SKM-1 treated with dmso at 0.1 percent for 144 hours (cell line): ENCODE results near the gene GLTPD2.
"Not testable (repeated sequence)": the region's sequence is repeated elsewhere in the genome, so short reads cannot be mapped to it uniquely, and the experiment has no call there.

Experiments
- DNase-seq: peaks from one replicate; lab custom pipeline; 2025; ENCODE audit not compliant: unreplicated experiment; lab: John Stamatoyannopoulos, UW

The GLTPD2 gene

DNA sequence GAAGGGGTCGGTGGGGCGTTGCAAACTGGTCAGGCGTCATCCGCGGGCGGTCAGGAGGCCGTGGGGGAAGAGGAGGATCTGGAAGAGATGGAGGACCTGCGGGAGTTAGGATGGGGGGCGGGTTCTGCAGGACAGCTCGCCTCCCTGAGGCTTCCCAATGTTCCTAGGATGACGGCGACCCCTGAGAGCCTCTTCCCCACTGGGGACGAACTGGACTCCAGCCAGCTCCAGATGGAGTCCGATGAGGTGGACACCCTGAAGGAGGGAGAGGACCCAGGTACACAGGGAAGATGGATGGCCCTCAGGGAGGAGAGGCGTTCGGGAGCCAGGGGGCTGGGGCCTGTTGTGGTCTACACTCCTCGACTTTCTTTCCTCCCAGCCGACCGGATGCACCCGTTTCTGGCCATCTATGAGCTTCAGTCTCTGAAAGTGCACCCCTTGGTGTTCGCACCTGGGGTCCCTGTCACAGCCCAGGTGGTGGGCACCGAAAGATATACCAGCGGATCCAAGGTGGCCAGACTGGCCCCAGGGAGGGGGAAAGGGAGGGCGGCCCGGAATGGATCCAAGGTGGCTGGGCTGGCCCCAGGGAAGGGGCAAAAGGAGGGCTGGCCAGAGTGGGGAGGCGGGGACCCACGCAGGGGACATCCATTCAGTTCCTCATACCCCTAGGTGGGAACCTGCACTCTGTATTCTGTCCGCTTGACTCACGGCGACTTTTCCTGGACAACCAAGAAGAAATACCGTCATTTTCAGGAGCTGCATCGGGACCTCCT, 19.0 kb downstream of the GLTPD2 start:
- DNase-seq: no peak

DNA sequence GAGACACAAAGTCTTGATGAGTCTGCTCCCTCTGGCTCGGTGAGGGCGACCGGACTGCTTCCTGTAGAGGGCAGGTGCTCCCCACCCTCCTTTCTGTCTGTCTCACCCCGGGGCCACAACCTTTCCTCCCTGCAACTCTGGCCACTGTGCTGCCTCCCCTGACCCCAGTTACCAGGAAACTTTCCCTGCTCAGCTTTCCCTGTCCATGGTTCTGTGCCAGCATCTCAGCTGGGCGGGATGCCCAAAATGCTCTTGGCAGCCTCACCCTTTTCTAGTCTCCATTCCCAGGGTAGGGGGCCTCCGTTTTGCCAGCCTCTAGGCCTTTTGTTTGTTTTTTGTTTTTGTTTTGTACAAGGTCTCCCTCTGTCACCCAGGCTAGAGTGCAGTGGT, 19.6 kb downstream of the GLTPD2 start:
- DNase-seq: no peak

DNA sequence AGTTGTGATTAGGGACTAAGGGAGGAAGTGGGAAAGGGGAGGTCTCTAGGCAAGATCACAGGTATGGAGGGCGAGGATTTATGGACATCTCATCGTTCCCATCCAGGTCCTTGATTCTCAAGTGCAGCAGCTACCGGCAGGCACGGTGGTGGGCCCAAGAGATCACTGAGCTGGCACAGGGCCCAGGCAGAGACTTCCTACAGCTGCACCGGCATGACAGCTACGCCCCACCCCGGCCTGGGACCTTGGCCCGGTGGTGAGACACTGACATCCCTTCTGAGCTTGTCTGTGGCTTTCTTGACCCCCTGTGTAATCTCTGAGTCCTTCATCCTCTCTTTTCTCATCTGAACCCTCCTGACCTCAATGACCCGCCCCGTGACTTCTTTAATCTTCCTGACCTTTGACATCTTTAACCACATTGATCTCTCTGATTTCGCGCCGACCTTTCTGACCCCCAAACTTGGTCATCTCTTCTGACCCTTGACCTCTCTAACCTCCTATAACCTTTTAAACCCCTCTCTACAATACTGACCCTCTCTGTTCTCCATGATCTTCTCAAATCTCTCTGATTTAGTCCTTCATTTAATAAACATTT, 22.0 kb downstream of the GLTPD2 start:
- no peak for DNase-seq

DNA sequence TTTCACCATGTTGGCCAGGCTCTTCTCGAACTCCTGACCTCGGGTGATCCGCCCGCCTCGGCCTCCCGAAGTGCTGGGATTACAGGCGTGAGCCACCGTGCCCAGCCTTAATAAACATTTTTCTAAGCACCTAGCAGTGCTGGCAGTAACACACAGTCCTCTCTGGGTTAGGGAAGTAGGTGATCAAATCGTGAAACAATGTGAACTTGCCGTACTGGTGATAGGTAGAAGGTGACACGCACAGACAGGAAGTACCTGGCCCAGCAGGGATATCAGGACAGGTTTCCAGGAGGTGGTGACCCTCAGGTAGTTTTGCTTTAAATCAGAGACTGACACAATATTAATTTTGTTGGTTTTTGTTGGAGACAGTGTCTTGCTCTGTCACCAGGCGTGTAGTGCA, 22.7 kb downstream of the GLTPD2 start:
- no peak for DNase-seq

DNA sequence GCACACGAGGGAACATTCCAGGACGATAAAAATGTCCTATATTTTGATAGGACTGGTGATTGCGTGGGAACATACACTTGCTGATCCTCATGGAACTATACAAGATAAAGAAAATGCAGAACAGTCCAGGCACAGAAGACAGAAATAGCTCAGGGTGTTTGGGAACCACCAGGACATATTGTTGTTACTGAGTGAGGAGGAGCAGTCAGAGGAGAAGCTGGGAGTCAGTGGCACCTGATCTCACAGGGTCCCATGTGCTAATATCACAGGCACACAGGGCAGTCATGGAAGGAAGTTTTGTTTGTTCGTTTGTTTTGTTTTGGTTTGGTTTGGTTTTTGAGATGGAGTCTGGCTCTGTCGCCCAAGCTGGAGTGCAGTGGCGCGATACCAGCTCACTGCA, 23.9 kb downstream of the GLTPD2 start:
- no peak for DNase-seq

DNA sequence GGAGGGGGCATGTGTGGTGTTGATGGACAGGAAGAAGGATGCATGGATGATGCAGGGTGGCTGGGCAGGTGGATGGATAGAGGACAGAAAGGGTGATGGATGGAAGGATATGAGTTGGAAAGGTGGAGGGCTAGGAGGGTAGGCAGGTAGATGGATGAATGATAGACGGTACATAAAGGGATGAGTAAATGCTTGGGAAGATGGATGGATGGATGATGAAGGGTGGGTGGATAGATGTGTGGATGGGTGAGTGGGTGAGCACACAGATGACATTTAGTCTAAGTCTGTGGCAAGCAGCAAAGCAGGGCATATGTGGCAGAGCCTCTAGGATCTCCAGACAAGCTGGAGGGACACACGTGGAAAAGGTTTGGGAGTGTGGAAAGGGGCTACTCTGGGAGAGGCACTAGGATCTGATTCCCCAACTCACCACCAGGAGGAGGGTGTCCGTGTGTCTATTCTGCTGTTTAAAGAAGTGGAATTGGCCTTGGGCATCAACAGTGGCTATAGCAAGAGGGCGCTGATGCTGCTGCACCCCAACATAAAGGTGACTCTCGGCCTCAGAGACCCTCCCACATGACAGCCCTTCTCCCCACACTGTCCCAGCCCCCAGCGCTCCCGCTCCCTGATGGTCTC, 26.4 kb downstream of the GLTPD2 start:
- no peak for DNase-seq

DNA sequence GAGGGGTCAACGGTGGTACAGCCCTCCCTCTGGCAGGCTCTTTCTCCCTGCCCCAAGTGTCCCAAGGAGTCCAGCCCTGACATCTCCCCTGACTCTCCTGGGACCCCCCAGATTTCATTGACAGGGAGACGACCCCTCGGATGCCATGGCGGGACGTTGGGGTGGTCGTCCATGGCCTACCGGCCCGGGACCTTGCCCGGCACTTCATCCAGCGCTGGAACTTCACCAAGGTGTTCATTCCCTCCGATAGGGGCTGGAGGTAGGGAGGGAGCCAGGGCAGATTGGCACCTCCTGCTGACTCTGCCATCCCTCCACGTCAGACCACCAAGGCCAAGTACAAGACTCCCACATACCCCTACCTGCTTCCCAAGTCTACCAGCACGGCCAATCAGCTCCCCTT, 28.1 kb downstream of the GLTPD2 start:
- DNase-seq: no peak

DNA sequence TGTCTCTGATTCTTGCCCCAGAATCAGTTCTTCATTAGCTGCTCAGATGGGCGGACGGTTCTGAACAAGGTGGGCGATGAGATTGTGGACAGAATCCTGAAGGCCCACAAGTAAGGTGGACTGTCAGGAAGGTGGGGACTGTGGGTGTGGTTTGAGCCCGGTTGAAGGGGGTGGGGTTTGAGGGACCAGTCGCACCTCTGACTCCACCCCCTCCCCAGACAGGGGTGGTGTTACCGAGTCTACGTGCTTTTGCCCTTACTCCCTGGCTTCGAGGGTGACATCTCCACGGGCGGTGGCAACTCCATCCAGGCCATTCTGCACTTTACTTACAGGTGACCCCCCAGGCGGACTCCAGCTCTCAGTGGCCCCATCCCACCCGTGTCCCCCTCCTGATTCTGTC, 29.5 kb downstream of the GLTPD2 start:
- DNase-seq: no peak

DNA sequence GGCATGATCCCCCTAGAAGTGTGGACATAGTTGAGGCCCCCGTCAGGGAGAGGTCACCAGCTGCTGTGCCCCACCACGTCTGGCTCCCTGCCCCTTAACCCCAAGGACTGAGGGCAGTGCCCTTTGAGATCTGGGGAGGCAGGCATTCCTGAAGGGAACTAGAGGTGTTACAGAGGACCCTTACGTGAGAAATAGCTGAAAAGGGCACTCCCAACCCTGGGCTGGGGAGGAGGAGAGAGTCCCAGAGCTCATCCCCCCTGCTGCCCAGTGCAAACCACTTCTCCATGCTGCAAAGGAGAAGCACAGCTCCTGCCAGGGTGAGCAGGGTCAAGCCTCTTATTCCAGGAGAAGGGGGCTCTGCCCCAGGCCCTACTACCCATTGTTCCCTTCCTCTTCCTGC, 34.1 kb downstream of the GLTPD2 start:
- no peak for DNase-seq

DNA sequence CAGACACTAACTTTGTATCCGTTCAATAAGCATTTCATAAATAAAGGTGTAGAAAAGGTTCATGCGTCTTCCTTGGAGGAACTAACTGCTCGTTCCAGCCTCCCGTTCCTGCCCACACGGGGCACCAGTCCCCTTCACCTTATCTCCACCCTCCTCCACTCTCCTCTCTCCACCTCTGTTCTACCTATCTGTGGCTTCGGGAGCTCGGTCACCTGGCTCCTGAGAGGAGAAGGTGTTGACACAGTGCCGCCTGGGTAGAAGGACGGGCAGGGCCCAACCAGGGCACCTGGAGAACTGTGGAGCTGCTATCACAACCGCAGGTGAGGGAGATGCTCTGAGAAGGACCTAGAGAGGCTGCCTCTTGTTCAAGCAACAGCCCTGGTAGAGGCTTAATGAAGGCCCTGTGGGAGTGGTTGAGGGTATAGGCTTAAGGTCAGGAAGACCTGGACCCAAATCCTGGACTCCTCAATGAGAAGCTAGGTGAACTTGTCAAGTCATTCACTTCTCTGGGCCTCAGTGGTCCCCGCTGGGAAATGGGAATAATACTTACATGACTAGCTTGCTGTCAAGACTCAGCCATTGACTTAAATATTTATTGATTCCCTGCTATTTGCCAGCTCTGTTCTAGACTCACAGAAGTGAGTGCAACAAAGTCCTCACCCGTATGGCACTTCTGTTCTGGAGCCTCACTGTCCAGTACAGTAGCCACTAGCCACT, 34.8 kb downstream of the GLTPD2 start:
- no peak for DNase-seq

DNA sequence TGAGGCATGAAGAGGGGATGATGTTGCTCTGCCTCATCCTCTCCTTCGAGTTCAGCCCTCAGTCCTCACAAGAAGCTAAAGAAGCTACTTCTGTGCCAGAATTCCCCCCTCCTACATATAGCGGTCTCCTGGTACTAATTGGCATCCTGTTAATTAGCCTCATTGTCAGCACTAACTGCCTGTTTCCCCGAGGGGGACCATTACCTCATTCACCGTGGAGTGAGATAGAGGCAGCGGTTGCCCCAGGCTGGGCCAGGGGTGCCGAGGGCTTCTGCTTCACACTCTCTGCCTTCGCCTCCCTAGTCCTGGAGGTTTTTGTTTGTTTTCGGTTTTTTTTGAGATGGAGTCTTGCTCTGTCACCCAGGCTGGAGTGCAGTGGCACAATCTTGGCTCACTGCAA, 38.6 kb downstream of the GLTPD2 start:
- no peak for DNase-seq

DNA sequence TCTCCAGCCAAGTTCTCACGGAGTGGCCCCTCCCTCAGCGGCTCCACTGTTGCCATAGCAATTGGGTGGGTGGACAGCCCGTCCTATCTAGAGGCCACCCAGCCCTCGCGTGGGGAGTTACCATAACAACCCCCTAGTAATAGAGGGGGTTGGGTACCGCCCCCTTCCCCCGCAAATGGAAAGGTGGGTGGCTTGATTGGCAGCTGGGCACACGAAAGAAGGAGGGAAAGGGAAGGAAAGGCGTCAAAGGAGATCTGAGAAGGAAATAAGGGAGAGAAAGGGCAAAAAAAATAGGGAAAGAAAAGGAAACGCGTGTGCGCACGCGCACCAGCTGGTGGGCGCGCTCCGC, 44.0 kb downstream of the GLTPD2 start:
- DNase-seq: not testable (repeated sequence)

DNA sequence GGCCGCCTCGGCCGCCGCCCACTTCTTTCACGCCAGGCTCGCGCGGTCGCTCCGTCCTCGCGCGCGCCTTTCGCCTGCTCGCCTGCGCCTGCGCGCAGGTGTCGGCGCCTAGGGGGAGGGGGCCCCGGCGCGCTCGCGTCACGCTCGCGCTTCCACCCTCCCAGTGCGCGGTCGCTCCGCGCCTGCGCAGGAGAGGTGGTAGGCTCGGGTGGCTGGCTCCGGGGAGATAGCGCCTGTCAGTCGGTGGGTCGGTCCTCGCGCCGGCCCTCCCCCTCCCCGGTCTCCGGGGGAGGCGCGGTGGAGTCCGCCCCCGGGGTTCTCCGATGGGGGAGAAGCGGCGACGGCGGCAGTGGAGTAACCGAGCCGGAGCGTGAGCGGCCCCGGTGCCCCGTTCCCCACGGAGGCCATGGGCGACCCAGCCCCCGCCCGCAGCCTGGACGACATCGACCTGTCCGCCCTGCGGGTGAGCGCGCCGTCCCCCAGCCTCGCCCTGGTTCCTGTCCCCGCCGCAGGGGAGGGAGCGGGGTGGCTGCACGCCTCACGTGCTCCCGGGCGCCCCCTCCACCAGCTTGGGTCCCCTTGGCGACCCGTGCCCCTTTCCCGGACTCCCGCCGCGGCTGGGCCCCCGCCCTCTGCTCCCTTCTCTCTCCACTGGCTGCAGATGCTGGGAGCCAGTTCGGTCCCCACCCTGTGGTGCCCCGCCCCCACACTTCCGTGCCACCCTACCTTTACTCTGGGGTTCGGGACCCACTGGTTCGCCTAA, 44.6 kb downstream of the GLTPD2 start, which contains the start of gene MINK1:
TSS of gene MINK1 (plus strand) at position 163 of the 763 bp plus-strand sequence. CDS start at position 407, 244 bp downstream.
- peak; percentile 61 for DNase-seq

DNA sequence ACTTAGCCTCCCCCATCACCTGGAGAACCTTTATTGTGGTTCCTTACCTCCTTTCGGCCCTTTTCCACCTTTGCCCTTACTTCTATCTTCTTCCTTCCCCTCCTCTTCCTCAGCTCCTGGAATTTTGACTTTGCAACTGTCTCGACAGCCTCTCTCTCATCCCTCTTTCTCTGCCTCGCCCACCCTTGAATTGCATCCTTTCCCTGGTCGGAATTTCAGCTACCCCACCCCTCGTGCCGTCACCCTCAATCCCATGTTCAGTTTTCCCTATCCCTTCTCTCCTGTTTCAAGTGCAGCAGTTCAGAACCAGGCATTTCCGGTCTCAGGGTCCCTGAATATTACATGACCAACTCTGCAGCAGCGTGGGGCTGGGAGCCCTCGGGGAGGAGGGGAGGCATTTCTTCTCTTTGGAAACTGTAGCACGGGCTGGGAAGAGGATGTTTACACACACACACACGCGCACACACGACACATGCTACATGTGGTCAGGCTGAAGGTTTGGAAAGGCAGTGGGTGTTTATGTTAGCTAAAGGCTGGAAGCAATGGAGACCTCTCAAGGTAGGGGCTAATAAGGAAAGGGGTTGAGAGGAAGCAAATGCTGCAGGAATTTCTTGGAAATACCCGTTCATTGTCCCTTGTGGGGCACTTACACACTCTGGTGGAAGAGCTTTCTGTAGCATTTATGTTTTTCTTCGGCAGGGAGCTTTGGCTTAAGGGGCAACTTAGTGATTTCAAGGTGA, 45.3 kb downstream of the GLTPD2 start:
- DNase-seq: no peak

DNA sequence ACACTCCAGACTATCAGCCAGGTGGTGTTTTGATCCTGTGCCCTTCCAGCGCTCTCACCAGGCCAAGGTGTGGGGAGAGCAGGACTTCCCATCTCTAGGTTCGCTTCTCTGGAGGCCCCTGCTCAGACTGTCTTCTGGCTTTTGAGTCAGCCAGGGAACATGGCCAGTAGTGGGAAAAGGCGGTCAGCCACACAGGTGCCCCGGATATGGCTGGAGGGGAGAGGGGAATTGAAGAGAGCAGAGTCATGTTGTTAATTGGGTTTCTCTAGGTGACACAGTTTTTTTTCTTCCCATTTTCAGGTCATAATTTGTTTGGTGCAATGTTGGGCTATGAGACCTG, 45.9 kb downstream of the GLTPD2 start:
- no peak for DNase-seq

DNA sequence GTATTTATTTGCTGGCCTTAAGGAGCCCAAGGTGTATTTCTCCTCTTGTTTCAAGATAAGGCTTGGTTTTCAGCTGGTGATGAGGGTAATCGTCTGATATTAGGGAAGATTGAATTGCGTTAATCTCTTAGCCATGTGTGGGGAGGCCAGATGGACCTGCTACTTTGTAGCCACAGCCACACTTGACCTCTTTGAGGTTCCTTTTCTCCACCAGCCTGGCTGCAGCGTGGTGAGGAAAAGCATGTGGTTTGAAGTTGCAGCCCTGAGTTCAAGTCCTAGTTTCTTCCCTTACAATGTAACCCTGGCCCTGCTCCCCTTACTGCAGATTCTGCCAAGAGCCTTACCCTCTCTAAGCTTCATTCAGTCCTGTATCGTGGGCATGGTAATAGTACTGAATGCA, 47.5 kb downstream of the GLTPD2 start:
- DNase-seq: no peak

DNA sequence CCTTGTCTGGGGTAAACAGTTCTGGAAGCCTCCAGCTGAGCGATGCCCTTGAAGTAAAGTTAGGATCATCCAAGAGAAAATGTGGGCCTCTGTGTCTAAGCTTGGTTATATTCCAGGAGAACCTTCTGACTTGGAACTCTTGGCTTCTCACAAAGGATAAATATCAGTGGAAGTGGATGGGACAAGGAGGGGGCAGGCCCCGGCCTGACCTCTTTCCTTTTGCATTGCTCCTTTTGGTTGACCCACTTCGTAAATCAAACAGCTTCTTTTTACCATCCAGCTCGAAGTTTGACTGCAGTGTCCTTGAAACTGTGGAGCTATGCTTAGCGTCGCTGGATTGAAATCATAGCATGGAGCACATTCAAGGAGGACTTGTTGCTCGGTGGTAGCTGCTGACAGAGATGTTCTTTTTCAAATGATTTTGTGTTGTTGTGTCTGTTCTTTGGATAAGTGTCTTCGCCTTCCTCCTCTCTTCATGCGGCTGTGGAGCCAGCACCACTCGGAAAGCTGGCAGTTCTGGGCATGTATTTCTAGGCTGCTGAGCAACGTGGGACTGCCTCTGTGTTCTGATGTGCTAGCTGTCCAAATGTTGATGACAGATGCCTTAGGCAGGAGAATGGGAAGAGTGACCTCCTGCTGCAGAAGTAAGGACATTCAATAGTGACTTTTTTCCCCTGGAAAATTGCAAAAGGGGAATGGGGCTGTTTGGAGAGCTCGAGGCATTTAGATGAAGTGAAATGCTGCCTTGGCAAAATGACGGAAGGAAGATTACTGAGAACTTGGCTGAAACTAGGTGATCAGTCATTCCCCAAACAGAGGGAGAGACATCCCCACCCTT, 48.9 kb downstream of the GLTPD2 start:
- DNase-seq: no peak

DNA sequence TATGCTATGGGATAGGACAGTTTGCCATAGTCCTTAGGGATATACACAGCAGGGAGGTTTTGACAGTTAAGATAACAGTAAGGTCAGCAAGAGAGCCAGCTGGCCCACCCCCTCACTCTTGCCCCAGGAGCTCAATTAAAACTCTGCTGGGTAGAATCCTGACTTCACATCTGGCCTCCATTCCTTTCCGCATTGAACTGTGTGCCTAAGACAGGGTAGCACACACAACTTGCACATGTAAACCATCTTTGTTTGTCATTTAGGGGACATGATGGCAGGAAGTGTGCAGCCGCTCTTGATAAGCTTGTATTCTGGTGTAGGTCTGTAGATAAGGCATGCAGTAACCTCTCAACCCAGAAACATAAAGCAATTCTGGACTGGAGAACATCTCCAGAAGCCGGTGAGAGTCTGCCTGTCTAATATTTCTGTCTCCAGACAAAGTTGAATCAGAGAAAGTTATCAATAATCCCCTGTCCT, 49.6 kb downstream of the GLTPD2 start:
- DNase-seq: no peak

DNA sequence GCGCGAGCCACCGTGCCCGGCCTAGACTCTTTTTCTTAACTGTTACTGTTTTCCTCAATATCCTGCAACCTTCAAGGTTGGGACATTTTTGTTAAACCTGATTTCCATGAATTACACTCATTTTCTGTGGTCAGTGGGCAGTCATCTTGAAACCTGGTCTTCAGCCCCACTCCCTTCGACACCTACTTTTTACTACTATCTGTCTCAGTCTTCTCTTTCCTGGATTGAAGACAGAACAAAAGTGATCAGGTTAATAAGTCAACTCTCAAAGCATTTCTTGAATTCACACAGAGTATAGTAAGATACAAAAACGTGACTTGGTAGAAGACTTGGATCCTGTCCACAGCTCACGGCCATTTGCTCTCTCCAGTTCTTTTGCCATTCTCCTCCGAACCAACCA, 50.5 kb downstream of the GLTPD2 start:
- DNase-seq: no peak
